Fibroblast of mammary gland (primary cell): ENCODE measurements around the gene AKAP8.
A peak's percentile ranks its signal among the peaks of the same experiment; 100 is the strongest.

Source experiments
- DNase-seq: peaks from one replicate; pipeline ENCODE4 v3.0.0-alpha.2; 2010; ENCODE audit warnings: low read depth
- H3K4me3 ChIP-seq: 2 replicates; pipeline ENCODE4 v1.5.1; 2011; ENCODE audit warnings: low read depth, mild to moderate bottlenecking, low read length, moderate library complexity; ENCODE audit not compliant: control insufficient read depth
- CTCF ChIP-seq: conservative IDR thresholded peaks from 2 replicates; pipeline ENCODE4 v1.5.1; 2011; ENCODE audit warnings: low read depth, low read length, inconsistent platforms; ENCODE audit not compliant: control insufficient read depth, insufficient read depth

The AKAP8 gene

GRCh38 chr19:15390814-15391213, 11.2 kb upstream of the AKAP8 start:
- no peak overlapping the region for H3K4me3 ChIP-seq
- no peak for TF ChIP-seq CTCF
- DNase-seq: no peak

GRCh38 chr19:15381864-15382263, 2.3 kb upstream of the AKAP8 start:
- no peak overlapping the region for H3K4me3 ChIP-seq
- DNase-seq: no peak
- no peak for TF ChIP-seq CTCF

GRCh38 chr19:15381429-15381828, 1.8 kb upstream of the AKAP8 start:
- no peak overlapping the region for H3K4me3 ChIP-seq
- DNase-seq: no peak
- no peak for TF ChIP-seq CTCF

GRCh38 chr19:15379999-15380647, 536 bp upstream of the AKAP8 start:
- no peak for TF ChIP-seq CTCF
- H3K4me3 ChIP-seq: peak overlapping the region; percentile 58
- peak; percentile 42 for DNase-seq

- peak; percentile 44 for DNase-seq
- H3K4me3 ChIP-seq: peak overlapping the region; percentile 96
- TF ChIP-seq CTCF: no peak
Observed at GRCh38 chr19:15378534-15379082, 979 bp downstream of the AKAP8 start.

GRCh38 chr19:15374796-15375440, 4.7 kb downstream of the AKAP8 start:
- H3K4me3 ChIP-seq: no peak overlapping the region
- DNase-seq: no peak
- no peak for TF ChIP-seq CTCF
